CD4-positive, alpha-beta T cell (primary cell): ENCODE results near the gene KRTAP5-3. TPM values are rescaled to one million over a fixed set of nuclear protein-coding genes. Genes with fewer than 3 reads are reported as not detected.

Source experiments
- ATAC-seq: fragments of 200-7000 bp; cut with Tn5 transposase; one replicate; pipeline ENCODE4 v1.10.0; 2022; ENCODE audit warnings: mild to moderate bottlenecking; ENCODE audit not compliant: poor library complexity
- CTCF ChIA-PET: fragments of 350-600 bp; sonication (Branson Sonifier 250); formaldehyde crosslinking; loops from one replicate; lab custom pipeline; 2021; ENCODE audit warnings: antibody characterized with exemption, inconsistent platforms; lab: Charles Lee
- POLR2A ChIA-PET: fragments of 350-600 bp; sonication (Branson Sonifier 250); formaldehyde crosslinking; loops from one replicate; lab custom pipeline; 2021; ENCODE audit warnings: antibody characterized with exemption, inconsistent platforms; lab: Charles Lee
- DNase-seq, 14 experiments: peaks; one replicate each; pipeline ENCODE4 v3.0.0-alpha.2; 2013 to 2020; ENCODE audit warnings: mixed read lengths in 2 of 14
- H3K27ac ChIP-seq, 2 donors: one replicate each; pipeline versions ENCODE4 v1.5.1 to v1.7.0; 2013; ENCODE audit warnings: low read length in 2 of 2, low read depth in 1 of 2, mild to moderate bottlenecking in 1 of 2
- H3K27me3 ChIP-seq, 2 experiments: 1 replicate in 1 of 2; 2 replicates in 1 of 2; pipeline versions ENCODE4 v1.6.1 to v1.7.0; 2013; ENCODE audit warnings: low read length in 2 of 2, control low read depth in 1 of 2, mild to moderate bottlenecking in 1 of 2, moderate library complexity in 1 of 2; ENCODE audit not compliant: insufficient read depth in 2 of 2, control insufficient read depth in 1 of 2
- H3K36me3 ChIP-seq: one replicate; pipeline ENCODE4 v1.6.1; 2013; ENCODE audit warnings: low read length, control low read depth; ENCODE audit not compliant: insufficient read depth
- H3K4me1 ChIP-seq: one replicate; pipeline ENCODE4 v1.6.1; 2013; ENCODE audit warnings: low read length, control low read depth; ENCODE audit not compliant: insufficient read depth
- H3K4me3 ChIP-seq: one replicate; pipeline ENCODE4 v1.5.1; 2013; ENCODE audit warnings: mild to moderate bottlenecking, low read length, moderate library complexity
- H3K9me3 ChIP-seq, 2 experiments: 1 replicate in 1 of 2; 2 replicates in 1 of 2; pipeline versions ENCODE4 v1.6.1 to v1.7.0; 2013; ENCODE audit warnings: low read length in 2 of 2, mild to moderate bottlenecking in 2 of 2, control low read depth in 1 of 2, moderate library complexity in 1 of 2; ENCODE audit not compliant: control insufficient read depth in 1 of 2, insufficient read depth in 1 of 2
- H3K27ac Mint-ChIP-seq: one replicate; pipeline ENCODE4 v1.8.0; 2020; ENCODE audit warnings: mixed read lengths
- H3K27me3 Mint-ChIP-seq: one replicate; pipeline ENCODE4 v1.8.0; 2021; ENCODE audit warnings: mixed read lengths
- H3K36me3 Mint-ChIP-seq: one replicate; pipeline ENCODE4 v1.8.0; 2021; ENCODE audit warnings: low read depth, mixed read lengths
- H3K4me1 Mint-ChIP-seq: one replicate; pipeline ENCODE4 v1.8.0; 2021; ENCODE audit warnings: low read depth, mixed read lengths
- H3K4me3 Mint-ChIP-seq: one replicate; pipeline ENCODE4 v1.8.0; 2020; ENCODE audit warnings: mild to moderate bottlenecking, mixed read lengths
- H3K9me3 Mint-ChIP-seq: one replicate; pipeline ENCODE4 v1.8.0; 2020; ENCODE audit warnings: mixed read lengths
- intact Hi-C, 2 experiments: fragments of 100-400 bp; cut with DNase I in 1 of 2; cut with micrococcal nuclease in 1 of 2; formaldehyde crosslinking; loops; one replicate each; pipeline versions ENCODE4 v1.15.1 to v1.9.0; 2023 to 2025; cut with DNase I, micrococcal nuclease
- total RNA-seq, 174 experiments: library from RNA in 2 of 174; stranded (reverse) in 2 of 174; gene quantifications; one replicate each; pipeline ENCODE4 v1.2.3 and lab custom pipeline; 2021 to 2026
- TF ChIP-seq, protein P1 (sequence below): fragments of 200-600 bp; IDR thresholded peaks from one replicate; pipeline ENCODE4 v1.8.0; 2022; ENCODE audit warnings: antibody characterized with exemption, mild to moderate bottlenecking

KRTAP5-3 gene
- total RNA-seq, 2 experiments from 2014 or later, result not detected

DNA sequence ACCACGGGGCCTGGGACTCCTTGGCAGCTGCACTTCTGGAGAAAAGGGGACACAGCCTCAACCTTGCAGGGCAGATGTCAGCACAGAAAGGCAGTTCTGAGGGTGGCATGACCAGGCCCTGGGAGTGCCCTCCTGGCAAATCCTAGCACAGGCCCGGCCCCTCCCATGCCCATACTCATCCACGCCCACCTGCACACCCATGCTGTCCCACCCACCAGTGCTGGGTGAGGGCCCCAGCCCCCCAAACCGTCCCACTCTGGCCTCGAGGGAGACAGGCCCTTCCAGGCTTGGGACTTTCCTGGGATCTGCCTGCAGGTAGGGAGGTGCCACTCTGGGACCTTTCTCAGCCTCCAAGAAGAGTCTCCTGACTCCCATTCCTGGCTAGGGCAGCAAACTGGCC, 46.3 kb downstream of the KRTAP5-3 start:
- DNase-seq, result no peak
- no peak overlapping the region for H3K27ac ChIP-seq
- CTCF ChIA-PET, result no interaction called here
- Mint-ChIP-seq H3K4me1 (no peaks in the 10 kb centered on the region), H3K27me3 (peaks cover 9% of the 10 kb centered on the region), H3K4me3 (no peak overlapping the region), H3K27ac (peak overlapping the region; percentile 66), H3K9me3 (no peaks in the 10 kb centered on the region), H3K36me3 (peaks cover 15% of the 10 kb centered on the region)
- no peaks in the 10 kb centered on the region for H3K9me3 ChIP-seq
- no peak overlapping the region for H3K4me3 ChIP-seq
- H3K36me3 ChIP-seq, result peaks cover 7% of the 10 kb centered on the region
- intact Hi-C loops, result no loop called here
- TF ChIP-seq, protein P1, sequence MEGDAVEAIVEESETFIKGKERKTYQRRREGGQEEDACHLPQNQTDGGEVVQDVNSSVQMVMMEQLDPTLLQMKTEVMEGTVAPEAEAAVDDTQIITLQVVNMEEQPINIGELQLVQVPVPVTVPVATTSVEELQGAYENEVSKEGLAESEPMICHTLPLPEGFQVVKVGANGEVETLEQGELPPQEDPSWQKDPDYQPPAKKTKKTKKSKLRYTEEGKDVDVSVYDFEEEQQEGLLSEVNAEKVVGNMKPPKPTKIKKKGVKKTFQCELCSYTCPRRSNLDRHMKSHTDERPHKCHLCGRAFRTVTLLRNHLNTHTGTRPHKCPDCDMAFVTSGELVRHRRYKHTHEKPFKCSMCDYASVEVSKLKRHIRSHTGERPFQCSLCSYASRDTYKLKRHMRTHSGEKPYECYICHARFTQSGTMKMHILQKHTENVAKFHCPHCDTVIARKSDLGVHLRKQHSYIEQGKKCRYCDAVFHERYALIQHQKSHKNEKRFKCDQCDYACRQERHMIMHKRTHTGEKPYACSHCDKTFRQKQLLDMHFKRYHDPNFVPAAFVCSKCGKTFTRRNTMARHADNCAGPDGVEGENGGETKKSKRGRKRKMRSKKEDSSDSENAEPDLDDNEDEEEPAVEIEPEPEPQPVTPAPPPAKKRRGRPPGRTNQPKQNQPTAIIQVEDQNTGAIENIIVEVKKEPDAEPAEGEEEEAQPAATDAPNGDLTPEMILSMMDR, result no peak
- ATAC-seq, result no peak
- H3K27me3 ChIP-seq, result no peaks in the 10 kb centered on the region
- no peaks in the 10 kb centered on the region for H3K4me1 ChIP-seq
- POLR2A ChIA-PET, result no interaction called here

DNA sequence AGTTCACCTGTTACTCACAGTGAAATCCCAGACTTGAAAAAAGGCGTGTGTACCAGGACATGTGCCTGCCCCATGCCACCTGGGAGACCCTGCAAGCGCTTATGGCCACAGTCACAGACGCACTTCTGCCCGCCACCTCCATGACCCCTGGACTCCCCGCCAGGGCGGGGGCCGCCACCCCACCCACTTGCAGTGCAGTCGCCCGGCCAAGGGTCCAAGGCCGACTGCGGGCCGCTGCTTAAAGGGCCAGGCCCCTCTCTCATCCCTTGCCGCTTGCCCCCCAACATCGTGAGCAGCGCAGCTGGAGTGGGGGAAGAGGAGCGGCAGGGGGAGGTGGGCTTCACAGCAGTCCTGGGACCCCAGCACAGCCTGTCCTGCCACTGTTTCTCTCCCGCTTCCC, 47.0 kb downstream of the KRTAP5-3 start:
- peaks cover 15% of the 10 kb centered on the region for H3K36me3 Mint-ChIP-seq
- intact Hi-C loops, result no loop called here
- TF ChIP-seq, protein P1, result no peak
- no peaks in the 10 kb centered on the region for H3K9me3 ChIP-seq
- H3K4me1 Mint-ChIP-seq, result no peaks in the 10 kb centered on the region
- H3K27ac ChIP-seq, result no peak overlapping the region
- no peaks in the 10 kb centered on the region for H3K27me3 ChIP-seq
- no peak overlapping the region for H3K4me3 ChIP-seq
- ATAC-seq (no peak), DNase-seq (peak in 1 of 14 experiments; percentile 23)
- no peak overlapping the region for H3K4me3 Mint-ChIP-seq
- no peaks in the 10 kb centered on the region for H3K4me1 ChIP-seq
- H3K27me3 Mint-ChIP-seq, result peaks cover 9% of the 10 kb centered on the region
- POLR2A ChIA-PET, result no interaction called here
- peaks cover 7% of the 10 kb centered on the region for H3K36me3 ChIP-seq
- CTCF ChIA-PET, result no interaction called here
- no peaks in the 10 kb centered on the region for H3K9me3 Mint-ChIP-seq
- H3K27ac Mint-ChIP-seq, result peak overlapping the region; percentile 66

DNA sequence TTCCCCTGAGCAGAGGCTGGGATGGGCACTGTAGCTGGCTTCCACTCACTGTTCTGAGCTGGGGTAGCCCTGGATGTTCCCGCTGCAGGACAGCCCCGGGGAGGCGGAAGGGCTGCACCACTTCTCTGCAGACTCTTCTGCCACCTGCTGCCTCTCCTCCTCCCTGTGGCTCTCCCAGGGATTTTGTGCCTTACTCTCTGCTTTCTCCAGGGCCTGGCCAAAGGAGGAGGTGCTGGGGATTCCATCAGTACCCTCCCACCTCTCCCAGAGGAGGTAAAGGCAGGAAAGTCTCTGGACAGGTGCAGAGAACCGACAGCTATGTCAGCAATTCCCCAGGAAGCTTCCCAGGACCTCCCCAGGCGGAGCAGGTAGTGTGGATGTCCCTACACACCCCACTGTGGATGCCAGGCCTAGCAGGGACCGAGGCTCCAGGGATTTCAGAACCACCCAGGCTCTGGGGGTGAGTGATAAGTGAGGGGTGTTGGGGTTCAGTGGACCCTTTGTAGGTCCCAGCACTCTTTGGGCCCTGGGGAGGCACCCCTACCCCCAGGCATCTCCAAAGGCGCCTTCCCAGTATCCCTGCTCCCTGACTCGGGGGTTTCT, 47.5 kb downstream of the KRTAP5-3 start:
- Histone ChIP-seq H3K4me1 (no peaks in the 10 kb centered on the region), H3K27ac (no peak overlapping the region), H3K27me3 (peaks cover 0 to under 1% of the 10 kb centered on the region in 2 experiments), H3K36me3 (peaks cover 7% of the 10 kb centered on the region), H3K4me3 (no peak overlapping the region), H3K9me3 (no peaks in the 10 kb centered on the region)
- Mint-ChIP-seq H3K27me3 (peaks cover 11% of the 10 kb centered on the region), H3K36me3 (peaks cover 15% of the 10 kb centered on the region), H3K27ac (no peak overlapping the region), H3K9me3 (no peaks in the 10 kb centered on the region), H3K4me1 (no peaks in the 10 kb centered on the region), H3K4me3 (no peak overlapping the region)
- ATAC-seq, result no peak
- TF ChIP-seq, protein P1, result no peak
- CTCF ChIA-PET, result no interaction called here
- POLR2A ChIA-PET, result no interaction called here
- no peak for DNase-seq
- intact Hi-C loops, result no loop called here
